ENCODE measurements around the gene SETD1A. TPM values are rescaled to one million over a fixed set of nuclear protein-coding genes. Genes with fewer than 3 reads are reported as not detected.

The SETD1A gene
- total and polyA plus RNA-seq, 9 of the 15 experiments (the other 6 are each of a cell fraction or from before 2014, with no cell fraction given), result 0.08 to 36.0 (median 4.2) TPM

GRCh38 chr16:30944352-30944751 lies 13.2 kb upstream of the SETD1A start:
- H3K36me3 ChIP-seq (ENCODE audit: control insufficient read depth, insufficient read depth, low read length), result peaks cover 61% of the 10 kb centered on the region; the same call in 2 of the 3 replicates
- in situ Hi-C loops (cut with MboI) (no loop called here), intact Hi-C loops (cut with micrococcal nuclease) (no loop called here)
- H3K9me3 ChIP-seq (replicated peaks; ENCODE audit: control insufficient read depth, insufficient read depth, low read depth, low read length), result no peaks in the 10 kb centered on the region
- no peak overlapping the region for H3K27ac ChIP-seq (ENCODE audit: extremely low read depth, low read depth, low read length)
- no peaks in the 10 kb centered on the region for H3K27me3 ChIP-seq (ENCODE audit: control insufficient read depth in 2 of 2, insufficient read depth in 2 of 2, low read length in 2 of 2)
- TF ChIP-seq SIN3A (IDR thresholded peaks at IDR 0.05; ENCODE audit: borderline replicate concordance in 2 of 2, control insufficient read depth in 1 of 2, low read depth in 2 of 2, low read length in 2 of 2), result no peak
- TF ChIP-seq TGIF2 (CRISPR knock-in tag; IDR thresholded peaks at IDR 0.05), result no peak
- 0 out of 4 replicates have a peak, but pooled peaks have one; percentile 14 to 19 for TF ChIP-seq KDM1A (IDR thresholded peaks at IDR 0.05)
- peak; percentile 88 for TF ChIP-seq ZNF146 (CRISPR knock-in tag; IDR thresholded peaks at IDR 0.05; ENCODE audit: unreplicated experiment)
- no peak for TF ChIP-seq SMARCB1 (IDR thresholded peaks at IDR 0.05; ENCODE audit: insufficient read length, low read depth)
- no peak for TF ChIP-seq ZNF143 (CRISPR knock-in tag; IDR thresholded peaks at IDR 0.05)
- no peak for TF ChIP-seq TAF7 (tag; IDR thresholded peaks at IDR 0.05)
- no peak for TF ChIP-seq DNMT1 (IDR thresholded peaks at IDR 0.05)
- TF ChIP-seq ARID3B (CRISPR knock-in tag; IDR thresholded peaks at IDR 0.05; ENCODE audit: borderline replicate concordance), result no peak
- no peak for TF ChIP-seq POLR2AphosphoS2 (IDR thresholded peaks at IDR 0.05; ENCODE audit: low read length)
- no peak overlapping the region for H3K9ac ChIP-seq (ENCODE audit: insufficient read depth in 1 of 2, low read depth in 2 of 2, low read length in 2 of 2)
- ChIA-PET CTCF (ENCODE audit: low intra/inter-chr PET ratio) (no interaction called here), POLR2A (interaction anchor here (1.7 kb wide), 1 partner anchor 10 kb away, joined by 4 read pairs; no protein-coding TSS in a partner anchor)
- no peak overlapping the region for H3K4me2 ChIP-seq (ENCODE audit: insufficient read depth, low read length)
- DNase-seq (ENCODE audit: extremely low read depth in 1 of 4, low spot score in 3 of 4) (no peak), FAIRE-seq (no peak), ATAC-seq (no peak)
- H3K79me2 ChIP-seq (ENCODE audit: control insufficient read depth, insufficient read depth, low read length), result peaks cover 2% of the 10 kb centered on the region; the same call in 2 of the 3 replicates
- no TSS peak for BruUV-seq (replicated peaks)
- H2AFZ ChIP-seq (ENCODE audit: low read depth, low read length), result no peak overlapping the region
- H3K9me1 ChIP-seq (ENCODE audit: control insufficient read depth, insufficient read depth, low read length), result no peaks in the 10 kb centered on the region
- H3K4me3 ChIP-seq, result no peak overlapping the region
- no peaks in the 10 kb centered on the region for H4K20me1 ChIP-seq (replicated peaks; ENCODE audit: control insufficient read depth, insufficient read depth, low read length)
- H3K4me1 ChIP-seq (replicated peaks in 1 of 2; ENCODE audit: control insufficient read depth in 2 of 2, insufficient read depth in 2 of 2, low read length in 2 of 2), result peaks cover 8 to 37% of the 10 kb centered on the region in 2 experiments; a peak in 4 of 5 replicates
